Trophoblast cell (in vitro differentiated cells and primary cell): ENCODE measurements around the gene CFAP53.
"Not testable (repeated sequence)": the region's sequence is repeated elsewhere in the genome, so short reads cannot be mapped to it uniquely, and the experiment has no call there.

Source experiments
- DNase-seq, 2 donors: peaks; one replicate each; pipeline ENCODE4 v3.0.0-alpha.2; 2016
- H2AFZ ChIP-seq: 2 replicates; pipeline ENCODE4 v1.6.1; 2013; ENCODE audit warnings: low read length, moderate library complexity, mild to moderate bottlenecking; ENCODE audit not compliant: insufficient read depth, poor library complexity
- H2AK5ac ChIP-seq: 2 replicates; pipeline ENCODE4 v1.6.1; 2013; ENCODE audit warnings: mild to moderate bottlenecking, low read length
- H2BK120ac ChIP-seq: 2 replicates; pipeline ENCODE4 v1.6.1; 2013; ENCODE audit warnings: low read length, mild to moderate bottlenecking, moderate library complexity; ENCODE audit not compliant: insufficient read depth, poor library complexity
- H2BK12ac ChIP-seq: 2 replicates; pipeline ENCODE4 v1.6.1; 2013; ENCODE audit warnings: mild to moderate bottlenecking, low read length, moderate library complexity
- H2BK5ac ChIP-seq: 2 replicates; pipeline ENCODE4 v1.6.1; 2013; ENCODE audit warnings: low read length, low read depth, moderate library complexity, mild to moderate bottlenecking; ENCODE audit not compliant: poor library complexity
- H3K14ac ChIP-seq: 2 replicates; pipeline ENCODE4 v1.6.1; 2013; ENCODE audit warnings: mild to moderate bottlenecking, low read length
- H3K18ac ChIP-seq: 2 replicates; pipeline ENCODE4 v1.6.1; 2013; ENCODE audit warnings: mild to moderate bottlenecking, low read length
- H3K23ac ChIP-seq: 2 replicates; pipeline ENCODE4 v1.6.1; 2013; ENCODE audit warnings: low read length
- H3K27ac ChIP-seq: 2 replicates; pipeline ENCODE4 v1.5.1; 2013; ENCODE audit warnings: low read depth, mild to moderate bottlenecking, inconsistent platforms, low read length, moderate library complexity
- H3K27me3 ChIP-seq: 2 replicates; pipeline ENCODE4 v1.6.1; 2013; ENCODE audit warnings: inconsistent platforms, mild to moderate bottlenecking, low read length, moderate library complexity; ENCODE audit not compliant: insufficient read depth
- H3K36me3 ChIP-seq, 2 experiments: 1 replicate in 1 of 2; 2 replicates in 1 of 2; pipeline ENCODE4 v1.6.1; 2013; ENCODE audit warnings: low read length in 2 of 2, mild to moderate bottlenecking in 2 of 2, moderate library complexity in 1 of 2; ENCODE audit not compliant: insufficient read depth in 2 of 2, control insufficient read depth in 1 of 2
- H3K4ac ChIP-seq: 2 replicates; pipeline ENCODE4 v1.6.1; 2013; ENCODE audit warnings: low read depth, mild to moderate bottlenecking, low read length, moderate library complexity
- H3K4me1 ChIP-seq, 2 experiments: 1 replicate in 1 of 2; 2 replicates in 1 of 2; pipeline ENCODE4 v1.6.1; 2013; ENCODE audit warnings: low read length in 2 of 2, mild to moderate bottlenecking in 2 of 2, moderate library complexity in 1 of 2; ENCODE audit not compliant: insufficient read depth in 2 of 2, control insufficient read depth in 1 of 2
- H3K4me2 ChIP-seq: 2 replicates; pipeline ENCODE4 v1.6.1; 2013; ENCODE audit warnings: inconsistent platforms, mild to moderate bottlenecking, low read length, moderate library complexity
- H3K4me3 ChIP-seq: 2 replicates; pipeline ENCODE4 v1.5.1; 2013; ENCODE audit warnings: mild to moderate bottlenecking, low read depth, low read length, inconsistent platforms
- H3K79me1 ChIP-seq: one replicate; pipeline ENCODE4 v1.6.1; 2013; ENCODE audit warnings: low read length
- H3K79me2 ChIP-seq: 2 replicates; pipeline ENCODE4 v1.6.1; 2013; ENCODE audit warnings: low read length, mild to moderate bottlenecking; ENCODE audit not compliant: control insufficient read depth, insufficient read depth, poor library complexity
- H3K9ac ChIP-seq: 2 replicates; pipeline ENCODE4 v1.6.1; 2013; ENCODE audit warnings: mild to moderate bottlenecking, low read length
- H3K9me3 ChIP-seq: 2 replicates; pipeline ENCODE4 v1.6.1; 2013; ENCODE audit warnings: low read depth, mild to moderate bottlenecking, control low read depth, inconsistent platforms, low read length; ENCODE audit not compliant: insufficient read depth
- H4K12ac ChIP-seq: 2 replicates; pipeline ENCODE4 v1.6.1; 2013; ENCODE audit warnings: low read depth, mild to moderate bottlenecking, low read length, moderate library complexity
- H4K8ac ChIP-seq: 2 replicates; pipeline ENCODE4 v1.6.1; 2013; ENCODE audit warnings: low read depth, mild to moderate bottlenecking, low read length, moderate library complexity
- H4K91ac ChIP-seq: one replicate; pipeline ENCODE4 v1.6.1; 2013; ENCODE audit warnings: low read depth, mild to moderate bottlenecking, low read length, moderate library complexity
- WGBS: extraction: QIAGEN DNeasy Blood & Tissue Kit; methylation state at CpG from one replicate; pipeline ENCODE4 v1.1.7; 2013; ENCODE audit warnings: missing lambda C conversion rate; ENCODE audit not compliant: insufficient read length, insufficient coverage; ENCODE audit errors: extremely low coverage; 5-methylcytosine and 5-hydroxymethylcytosine counted together

CFAP53 gene

GRCh38 chr18:50232419-50232818 is 33.9 kb downstream of the CFAP53 start:
- Histone ChIP-seq H3K27ac (no peak overlapping the region), H4K91ac (no peak overlapping the region), H3K27me3 (no peaks in the 10 kb centered on the region), H3K79me2 (no peaks in the 10 kb centered on the region), H3K14ac (no peak overlapping the region), H3K9ac (no peak overlapping the region), H2BK5ac (no peak overlapping the region), H2AK5ac (no peak overlapping the region), H2BK120ac (no peak overlapping the region), H3K9me3 (peaks cover 1% of the 10 kb centered on the region), H4K8ac (no peak overlapping the region), H3K36me3 (no peaks in the 10 kb centered on the region), H4K12ac (no peak overlapping the region), H3K18ac (no peak overlapping the region), H3K23ac (no peak overlapping the region), H2AFZ (no peak overlapping the region), H3K4ac (no peak overlapping the region), H2BK12ac (no peak overlapping the region), H3K79me1 (no peaks in the 10 kb centered on the region), H3K4me2 (no peak overlapping the region), H3K4me3 (no peak overlapping the region), H3K4me1 (peaks cover 0 to 2% of the 10 kb centered on the region in 2 experiments)
- WGBS, result no CpG with 5 or more reads among the region's 2 CpGs
- no peak for DNase-seq

- WGBS, result no CpG with 5 or more reads among the region's 4 CpGs
- no peak overlapping the region for H3K27ac ChIP-seq
- H4K12ac ChIP-seq, result no peak overlapping the region
These were observed 34.7 kb downstream of the CFAP53 start for GRCh38 chr18:50231621-50232020.

GRCh38 chr18:50220249-50220648 is 46.0 kb downstream of the CFAP53 start:
- not testable (repeated sequence) for H3K23ac ChIP-seq, H4K8ac ChIP-seq, H2BK120ac ChIP-seq, H3K36me3 ChIP-seq, H3K27me3 ChIP-seq, H3K4me3 ChIP-seq, H3K14ac ChIP-seq, H3K79me1 ChIP-seq, H3K27ac ChIP-seq, DNase-seq, H3K4me1 ChIP-seq, H3K18ac ChIP-seq, H2AK5ac ChIP-seq, H3K79me2 ChIP-seq, H2BK5ac ChIP-seq, H2AFZ ChIP-seq, H3K4me2 ChIP-seq, H2BK12ac ChIP-seq, H4K91ac ChIP-seq, H3K4ac ChIP-seq, H4K12ac ChIP-seq, H3K9ac ChIP-seq, H3K9me3 ChIP-seq
- no CpG with 5 or more reads among the region's 4 CpGs for WGBS

More at GRCh38 chr18:50231621-50232020, 34.7 kb downstream of the CFAP53 start:
- Histone ChIP-seq H3K14ac (no peak overlapping the region), H2BK120ac (no peak overlapping the region), H3K36me3 (no peaks in the 10 kb centered on the region), H2AFZ (no peak overlapping the region), H4K8ac (no peak overlapping the region), H4K91ac (no peak overlapping the region), H3K18ac (no peak overlapping the region), H3K23ac (no peak overlapping the region), H3K4me1 (peaks cover 0 to 2% of the 10 kb centered on the region in 2 experiments), H2AK5ac (no peak overlapping the region), H3K4ac (no peak overlapping the region), H3K79me1 (no peaks in the 10 kb centered on the region), H3K4me3 (no peak overlapping the region), H3K9me3 (peaks cover 1% of the 10 kb centered on the region), H3K79me2 (no peaks in the 10 kb centered on the region), H3K4me2 (no peak overlapping the region), H2BK5ac (no peak overlapping the region), H3K9ac (no peak overlapping the region), H2BK12ac (no peak overlapping the region), H3K27me3 (no peaks in the 10 kb centered on the region)
- DNase-seq, result peak; percentile 17 to 37

DNA sequence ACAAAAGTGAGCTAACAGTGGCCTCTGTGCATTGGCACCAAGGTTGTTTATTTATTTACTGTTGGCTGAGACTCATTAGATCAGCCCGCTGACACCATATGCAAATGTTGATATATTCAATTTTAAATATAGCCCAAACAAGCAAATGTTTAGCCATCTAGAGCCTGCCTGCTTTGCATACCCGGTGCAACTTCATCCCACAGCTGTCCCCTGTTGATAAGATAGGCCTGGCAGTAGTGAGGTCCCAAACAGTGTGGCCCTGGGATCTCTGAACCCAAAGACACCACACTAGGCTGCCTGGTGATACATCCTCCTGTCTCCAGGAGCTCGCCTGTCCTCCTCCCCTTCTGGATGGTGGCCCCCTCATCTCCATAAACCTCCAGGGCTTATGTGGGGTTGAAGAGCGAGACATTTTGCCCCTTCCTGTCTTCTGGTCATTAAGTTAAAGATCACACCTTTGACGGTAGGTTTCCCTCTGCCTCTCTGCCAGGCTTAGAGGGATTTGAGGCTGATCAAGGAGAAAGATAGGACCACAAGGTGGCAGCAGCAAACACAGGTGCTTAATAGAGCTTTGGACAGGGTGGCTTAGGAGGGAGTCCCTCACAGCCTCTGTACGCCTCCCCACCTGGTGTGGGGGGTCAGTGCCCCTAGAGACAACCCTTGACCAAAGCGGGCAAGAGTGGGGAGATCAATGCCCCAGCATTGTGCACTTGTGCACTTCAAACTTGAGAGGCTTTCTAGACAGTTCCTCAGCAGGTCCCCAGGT is 47.7 kb downstream of the CFAP53 start:
- H3K27me3 ChIP-seq, result no peaks in the 10 kb centered on the region
- no CpG with 5 or more reads among the region's 7 CpGs for WGBS

More for the DNA sequence above, 47.7 kb downstream of the CFAP53 start:
- Histone ChIP-seq H2AFZ (no peak overlapping the region), H4K91ac (no peak overlapping the region), H3K18ac (no peak overlapping the region), H2BK12ac (no peak overlapping the region), H2BK120ac (no peak overlapping the region), H3K9me3 (peaks cover 1% of the 10 kb centered on the region), H2BK5ac (no peak overlapping the region), H4K8ac (no peak overlapping the region), H3K27ac (no peak overlapping the region), H3K79me1 (no peaks in the 10 kb centered on the region), H3K4me1 (no peaks in the 10 kb centered on the region), H3K9ac (no peak overlapping the region), H3K4ac (no peak overlapping the region), H3K23ac (no peak overlapping the region), H3K14ac (no peak overlapping the region), H3K4me3 (no peak overlapping the region), H2AK5ac (no peak overlapping the region), H3K4me2 (no peak overlapping the region), H3K79me2 (no peaks in the 10 kb centered on the region), H3K36me3 (no peaks in the 10 kb centered on the region), H4K12ac (no peak overlapping the region)
- peak in 1 of 2 donors; percentile 29 for DNase-seq
